Measurements from ENCODE around the gene LRRC51. TPM values are rescaled to one million over a fixed set of nuclear protein-coding genes. Genes with fewer than 3 reads are reported as not detected.

LRRC51 gene
- total and polyA plus RNA-seq, 3 experiments from 2014 or later = 2.6 to 8.9 (median 8.2) TPM

- CTCF ChIA-PET = no interaction called here
- H3K36me3 Mint-ChIP-seq = peaks cover 4 to 12% (median 6%) of the 10 kb centered on the region in 3 donors
- no peaks in the 10 kb centered on the region for H3K4me1 Mint-ChIP-seq
- POLR2A ChIA-PET = no interaction called here
- no peaks in the 10 kb centered on the region for H3K27me3 Mint-ChIP-seq
- peak overlapping the region in 2 of 8 donors; percentile 17 to 71 for H3K27ac Mint-ChIP-seq
- no peak for DNase-seq
- no peak overlapping the region for H3K4me3 ChIP-seq (ENCODE audit: low read length)
- H3K4me3 Mint-ChIP-seq = no peak overlapping the region
- H3K36me3 ChIP-seq (ENCODE audit: insufficient read depth, low read length) = no peaks in the 10 kb centered on the region
- no peaks in the 10 kb centered on the region for H3K27me3 ChIP-seq (ENCODE audit: insufficient read depth, low read length, poor library complexity, severe bottlenecking)
- H3K9me3 ChIP-seq (ENCODE audit: low read length) = no peaks in the 10 kb centered on the region
- no peaks in the 10 kb centered on the region for H3K4me1 ChIP-seq (ENCODE audit: insufficient read depth, low read length)
- no peak overlapping the region for H3K27ac ChIP-seq (ENCODE audit: low read depth, low read length)
- no peaks in the 10 kb centered on the region for H3K9me3 Mint-ChIP-seq
These were observed 18.8 kb upstream of the LRRC51 start for GRCh38 chr11:72061739-72062396.

- Histone ChIP-seq H3K4me3 (ENCODE audit: low read length) (no peak overlapping the region), H3K36me3 (ENCODE audit: insufficient read depth, low read length) (no peaks in the 10 kb centered on the region), H3K4me1 (ENCODE audit: insufficient read depth, low read length) (peaks cover 5% of the 10 kb centered on the region), H3K27ac (ENCODE audit: low read depth, low read length) (no peak overlapping the region), H3K9me3 (ENCODE audit: low read length) (no peaks in the 10 kb centered on the region), H3K27me3 (ENCODE audit: insufficient read depth, low read length, poor library complexity, severe bottlenecking) (no peaks in the 10 kb centered on the region)
- POLR2A ChIA-PET = interaction anchor here (0.8 kb wide), 1 partner anchor 27 kb away, joined by 3 read pairs; no protein-coding TSS in a partner anchor
- CTCF ChIA-PET = interaction anchor here (1.0 kb wide), 1 partner anchor 20 kb away, joined by 3 read pairs; no protein-coding TSS in a partner anchor
- H3K4me1 Mint-ChIP-seq = peaks cover 11 to 17% (median 16%) of the 10 kb centered on the region in 3 donors
- H3K27ac Mint-ChIP-seq = no peak overlapping the region
- no peaks in the 10 kb centered on the region for H3K9me3 Mint-ChIP-seq
- H3K36me3 Mint-ChIP-seq = peaks cover 1 to 22% (median 6%) of the 10 kb centered on the region in 3 donors
- no peak overlapping the region for H3K4me3 Mint-ChIP-seq
- DNase-seq = no peak
- H3K27me3 Mint-ChIP-seq = no peaks in the 10 kb centered on the region
These were observed 13.8 kb upstream of the LRRC51 start for GRCh38 chr11:72066855-72067254.

- no peaks in the 10 kb centered on the region for H3K9me3 ChIP-seq (ENCODE audit: low read length)
- no peak overlapping the region for H3K4me3 Mint-ChIP-seq
- peaks cover 0 to 20% (median 5%) of the 10 kb centered on the region in 3 donors for H3K36me3 Mint-ChIP-seq
- peaks cover 5% of the 10 kb centered on the region for H3K4me1 ChIP-seq (ENCODE audit: insufficient read depth, low read length)
- H3K27ac ChIP-seq (ENCODE audit: low read depth, low read length) = no peak overlapping the region
- no peak overlapping the region for H3K27ac Mint-ChIP-seq
- POLR2A ChIA-PET = interaction anchor here (0.8 kb wide), 1 partner anchor 27 kb away, joined by 3 read pairs; no protein-coding TSS in a partner anchor
- no peaks in the 10 kb centered on the region for H3K27me3 Mint-ChIP-seq
- H3K36me3 ChIP-seq (ENCODE audit: insufficient read depth, low read length) = no peaks in the 10 kb centered on the region
- CTCF ChIA-PET = interaction anchor here (1.0 kb wide), 1 partner anchor 20 kb away, joined by 3 read pairs; no protein-coding TSS in a partner anchor
- peaks cover 13 to 21% (median 20%) of the 10 kb centered on the region in 3 donors for H3K4me1 Mint-ChIP-seq
- no peak for DNase-seq
- no peaks in the 10 kb centered on the region for H3K9me3 Mint-ChIP-seq
- H3K27me3 ChIP-seq (ENCODE audit: insufficient read depth, low read length, poor library complexity, severe bottlenecking) = no peaks in the 10 kb centered on the region
- no peak overlapping the region for H3K4me3 ChIP-seq (ENCODE audit: low read length)
These were observed 13.4 kb upstream of the LRRC51 start for GRCh38 chr11:72067266-72067665.

- Histone ChIP-seq H3K4me3 (ENCODE audit: low read length) (no peak overlapping the region), H3K27ac (ENCODE audit: low read depth, low read length) (no peak overlapping the region), H3K27me3 (ENCODE audit: insufficient read depth, low read length, poor library complexity, severe bottlenecking) (no peaks in the 10 kb centered on the region), H3K36me3 (ENCODE audit: insufficient read depth, low read length) (no peaks in the 10 kb centered on the region), H3K9me3 (ENCODE audit: low read length) (no peaks in the 10 kb centered on the region), H3K4me1 (ENCODE audit: insufficient read depth, low read length) (peaks cover 5% of the 10 kb centered on the region)
- H3K27ac Mint-ChIP-seq = peak overlapping the region in 3 of 8 donors; percentile 38 to 69 (median 65)
- POLR2A ChIA-PET = no interaction called here
- H3K36me3 Mint-ChIP-seq = peaks cover 0 to 20% (median 5%) of the 10 kb centered on the region in 3 donors
- DNase-seq = no peak
- H3K4me1 Mint-ChIP-seq = peaks cover 15 to 24% (median 23%) of the 10 kb centered on the region in 3 donors
- no peaks in the 10 kb centered on the region for H3K9me3 Mint-ChIP-seq
- no peak overlapping the region for H3K4me3 Mint-ChIP-seq
- H3K27me3 Mint-ChIP-seq = no peaks in the 10 kb centered on the region
- CTCF ChIA-PET = no interaction called here
These were observed 13.0 kb upstream of the LRRC51 start for GRCh38 chr11:72067676-72068075.

- H3K27ac ChIP-seq (ENCODE audit: low read depth, low read length) = no peak overlapping the region
These were observed 11.4 kb upstream of the LRRC51 start for GRCh38 chr11:72069200-72069599.

GRCh38 chr11:72069787-72070251 is 10.8 kb upstream of the LRRC51 start:
- Mint-ChIP-seq H3K4me3 (no peak overlapping the region), H3K4me1 (peaks cover 15 to 24% (median 23%) of the 10 kb centered on the region in 3 donors)

More at GRCh38 chr11:72069200-72069599, 11.4 kb upstream of the LRRC51 start:
- peak overlapping the region in 6 of 8 donors; percentile 33 to 90 (median 78) for H3K27ac Mint-ChIP-seq
- Histone ChIP-seq H3K27me3 (ENCODE audit: insufficient read depth, low read length, poor library complexity, severe bottlenecking) (no peaks in the 10 kb centered on the region), H3K4me1 (ENCODE audit: insufficient read depth, low read length) (peaks cover 5% of the 10 kb centered on the region), H3K4me3 (ENCODE audit: low read length) (no peak overlapping the region), H3K9me3 (ENCODE audit: low read length) (no peaks in the 10 kb centered on the region), H3K36me3 (ENCODE audit: insufficient read depth, low read length) (no peaks in the 10 kb centered on the region)
- POLR2A ChIA-PET = no interaction called here
- H3K36me3 Mint-ChIP-seq = peaks cover 4 to 23% (median 8%) of the 10 kb centered on the region in 3 donors
- no peaks in the 10 kb centered on the region for H3K9me3 Mint-ChIP-seq
- no peak for DNase-seq
- no peaks in the 10 kb centered on the region for H3K27me3 Mint-ChIP-seq
- no peak overlapping the region for H3K4me3 Mint-ChIP-seq
- peaks cover 15 to 24% (median 23%) of the 10 kb centered on the region in 3 donors for H3K4me1 Mint-ChIP-seq
- CTCF ChIA-PET = no interaction called here

GRCh38 chr11:72070491-72070890 is 10.2 kb upstream of the LRRC51 start:
- Histone ChIP-seq H3K9me3 (ENCODE audit: low read length) (no peaks in the 10 kb centered on the region), H3K27ac (ENCODE audit: low read depth, low read length) (no peak overlapping the region), H3K4me3 (ENCODE audit: low read length) (no peak overlapping the region), H3K36me3 (ENCODE audit: insufficient read depth, low read length) (no peaks in the 10 kb centered on the region), H3K4me1 (ENCODE audit: insufficient read depth, low read length) (peaks cover 5% of the 10 kb centered on the region), H3K27me3 (ENCODE audit: insufficient read depth, low read length, poor library complexity, severe bottlenecking) (no peaks in the 10 kb centered on the region)
- H3K27me3 Mint-ChIP-seq = no peaks in the 10 kb centered on the region
- ChIA-PET CTCF (no interaction called here), POLR2A (no interaction called here)
- H3K9me3 Mint-ChIP-seq = no peaks in the 10 kb centered on the region
- peak overlapping the region in 3 of 8 donors; percentile 20 to 75 (median 25) for H3K27ac Mint-ChIP-seq
- H3K4me3 Mint-ChIP-seq = no peak overlapping the region
- peaks cover 4 to 24% (median 8%) of the 10 kb centered on the region in 3 donors for H3K36me3 Mint-ChIP-seq
- DNase-seq = no peak
- H3K4me1 Mint-ChIP-seq = peaks cover 15 to 27% (median 23%) of the 10 kb centered on the region in 3 donors

More at GRCh38 chr11:72069787-72070251, 10.8 kb upstream of the LRRC51 start:
- Mint-ChIP-seq H3K36me3 (peaks cover 4 to 24% (median 8%) of the 10 kb centered on the region in 3 donors), H3K9me3 (no peaks in the 10 kb centered on the region), H3K27ac (peak overlapping the region in 3 of 8 donors; percentile 33 to 83 (median 63)), H3K27me3 (no peaks in the 10 kb centered on the region)
- CTCF ChIA-PET = no interaction called here
- Histone ChIP-seq H3K9me3 (ENCODE audit: low read length) (no peaks in the 10 kb centered on the region), H3K27me3 (ENCODE audit: insufficient read depth, low read length, poor library complexity, severe bottlenecking) (no peaks in the 10 kb centered on the region), H3K36me3 (ENCODE audit: insufficient read depth, low read length) (no peaks in the 10 kb centered on the region), H3K4me1 (ENCODE audit: insufficient read depth, low read length) (peaks cover 5% of the 10 kb centered on the region), H3K27ac (ENCODE audit: low read depth, low read length) (no peak overlapping the region), H3K4me3 (ENCODE audit: low read length) (no peak overlapping the region)
- no peak for DNase-seq
- POLR2A ChIA-PET = no interaction called here

GRCh38 chr11:72072348-72072747 is 8.3 kb upstream of the LRRC51 start:
- Mint-ChIP-seq H3K27ac (peak overlapping the region in 3 of 8 donors; percentile 29 to 88 (median 48)), H3K4me3 (no peak overlapping the region), H3K4me1 (peaks cover 18 to 31% (median 30%) of the 10 kb centered on the region in 3 donors), H3K9me3 (no peaks in the 10 kb centered on the region), H3K27me3 (no peaks in the 10 kb centered on the region), H3K36me3 (peaks cover 4 to 24% (median 10%) of the 10 kb centered on the region in 3 donors)
- Histone ChIP-seq H3K9me3 (ENCODE audit: low read length) (no peaks in the 10 kb centered on the region), H3K27ac (ENCODE audit: low read depth, low read length) (no peak overlapping the region), H3K36me3 (ENCODE audit: insufficient read depth, low read length) (no peaks in the 10 kb centered on the region), H3K27me3 (ENCODE audit: insufficient read depth, low read length, poor library complexity, severe bottlenecking) (no peaks in the 10 kb centered on the region), H3K4me3 (ENCODE audit: low read length) (no peak overlapping the region), H3K4me1 (ENCODE audit: insufficient read depth, low read length) (peaks cover 5% of the 10 kb centered on the region)
- ChIA-PET CTCF (no interaction called here), POLR2A (no interaction called here)
- no peak for DNase-seq

Measured in CD8-positive, alpha-beta memory T cell (primary cell).